ENCODE measurements around the gene SPINK8. TPM values are rescaled to one million over a fixed set of nuclear protein-coding genes. Genes with fewer than 3 reads are reported as not detected.

The SPINK8 gene
- total RNA-seq, 1 experiment from 2014 or later, result not detected

Small RNA genes within 50 kb of the gene (microRNA-seq; reads per million reads assigned to microRNA genes)
- not detected for gene MIR2115 (ENCODE audit: unreplicated experiment)

Other genes with a start within 250 kb of the SPINK8 start
- gene CDC25A, start 145.2 kb downstream of the SPINK8 start, total RNA-seq (2014; rRNA removed), result 42.4 and 43.0 TPM in 2 replicates
- gene CAMP, start 110.2 kb downstream of the SPINK8 start, total RNA-seq (2014; rRNA removed), result not detected in 2 replicates
- 9.4 and 10.2 TPM in 2 replicates for gene ZNF589, start 92.6 kb downstream of the SPINK8 start, total RNA-seq (2014; rRNA removed)
- gene NME6, start 32.3 kb downstream of the SPINK8 start, total RNA-seq (2014; rRNA removed), result 35.2 and 37.4 TPM in 2 replicates
- not detected in 2 replicates for gene FBXW12, start 38.6 kb upstream of the SPINK8 start, total RNA-seq (2014; rRNA removed)
- gene PLXNB1, start 96.4 kb upstream of the SPINK8 start, total RNA-seq (2014; rRNA removed), result 31.8 and 35.4 TPM in 2 replicates
- 27.8 and 30.9 TPM in 2 replicates for gene CCDC51, start 106.5 kb upstream of the SPINK8 start, total RNA-seq (2014; rRNA removed)
- 517 and 618 TPM in 2 replicates for gene TMA7, start 106.6 kb upstream of the SPINK8 start, total RNA-seq (2014; rRNA removed)
- 13.9 and 16.1 TPM in 2 replicates for gene ATRIP, start 113.1 kb upstream of the SPINK8 start, total RNA-seq (2014; rRNA removed)
- gene SHISA5, start 170.5 kb upstream of the SPINK8 start, total RNA-seq (2014; rRNA removed), result 159 and 164 TPM in 2 replicates
- gene PFKFB4, start 223.1 kb upstream of the SPINK8 start, total RNA-seq (2014; rRNA removed), result 33.5 and 35.2 TPM in 2 replicates
- 0.81 and 0.91 TPM in 2 replicates for gene UCN2, start 230.1 kb upstream of the SPINK8 start, total RNA-seq (2014; rRNA removed)